Liver (tissue), 9 donors: ENCODE results near the gene HOATZ. TPM values are rescaled to one million over a fixed set of nuclear protein-coding genes. Genes with fewer than 3 reads are reported as not detected.

Experiments used
- DNase-seq: peaks from one replicate; pipeline ENCODE4 v3.0.0-alpha.2; 2017; ENCODE audit warnings: low spot score
- H3K27ac ChIP-seq, 2 donors: one replicate each; pipeline ENCODE4 v1.7.0; 2013; ENCODE audit warnings: inconsistent platforms in 2 of 2, low read length in 2 of 2, control low read depth in 1 of 2, low read depth in 1 of 2, mild to moderate bottlenecking in 1 of 2
- H3K27me3 ChIP-seq, 4 donors: one replicate each; pipeline versions ENCODE4 v1.6.1 to v1.7.0; 2013; ENCODE audit warnings: low read length in 3 of 4, inconsistent platforms in 1 of 4, mild to moderate bottlenecking in 1 of 4, moderate library complexity in 1 of 4; ENCODE audit not compliant: control insufficient read depth in 4 of 4, insufficient read depth in 4 of 4
- H3K36me3 ChIP-seq, 4 donors: one replicate each; pipeline versions ENCODE4 v1.6.1 to v1.7.0; 2013; ENCODE audit warnings: low read length in 3 of 4, mild to moderate bottlenecking in 3 of 4, low read depth in 1 of 4, moderate library complexity in 1 of 4; ENCODE audit not compliant: control insufficient read depth in 4 of 4, insufficient read depth in 3 of 4
- H3K4me1 ChIP-seq, 4 donors: one replicate each; pipeline versions ENCODE4 v1.6.1 to v1.7.0; 2013; ENCODE audit warnings: low read length in 3 of 4, mild to moderate bottlenecking in 3 of 4, moderate library complexity in 1 of 4; ENCODE audit not compliant: control insufficient read depth in 4 of 4, insufficient read depth in 4 of 4
- H3K4me3 ChIP-seq, 3 donors: one replicate each; pipeline versions ENCODE4 v1.6.1 to v1.7.0; 2013; ENCODE audit warnings: low read length in 3 of 3, control low read depth in 1 of 3, low read depth in 1 of 3, mild to moderate bottlenecking in 1 of 3
- H3K9ac ChIP-seq, 2 donors: one replicate each; pipeline ENCODE4 v1.7.0; 2013; ENCODE audit warnings: low read length in 2 of 2, mild to moderate bottlenecking in 2 of 2, moderate library complexity in 2 of 2, control low read depth in 1 of 2, low read depth in 1 of 2
- H3K9me3 ChIP-seq, 4 donors: one replicate each; pipeline versions ENCODE4 v1.6.1 to v1.7.0; 2013; ENCODE audit warnings: low read length in 3 of 4; ENCODE audit not compliant: control insufficient read depth in 4 of 4
- ATF3 ChIP-seq: IDR thresholded peaks from 2 replicates; pipeline ENCODE4 v1.6.1; 2016; ENCODE audit warnings: antibody characterized with exemption
- EGR1 ChIP-seq, 2 donors: IDR thresholded peaks; 2 replicates each; pipeline ENCODE4 v1.6.1; 2016 to 2018; ENCODE audit warnings: antibody characterized with exemption in 2 of 2, low read depth in 2 of 2
- FOXA1 ChIP-seq: IDR thresholded peaks from 2 replicates; pipeline ENCODE4 v1.6.1; 2016; ENCODE audit warnings: antibody characterized with exemption
- FOXA2 ChIP-seq: IDR thresholded peaks from 2 replicates; pipeline ENCODE4 v1.6.1; 2016; ENCODE audit warnings: antibody characterized with exemption
- HNF4A ChIP-seq, 2 donors: conservative IDR thresholded peaks; 2 replicates each; pipeline ENCODE4 v1.6.1; 2016; ENCODE audit warnings: antibody characterized with exemption in 2 of 2, mild to moderate bottlenecking in 2 of 2
- HNF4G ChIP-seq: IDR thresholded peaks from 2 replicates; pipeline ENCODE4 v1.6.1; 2016; ENCODE audit warnings: antibody characterized with exemption
- JUND ChIP-seq, 2 donors: IDR thresholded peaks; 2 replicates each; pipeline ENCODE4 v1.6.1; 2016; ENCODE audit warnings: antibody characterized with exemption in 2 of 2
- NR2F2 ChIP-seq: IDR thresholded peaks from 2 replicates; pipeline ENCODE4 v1.6.1; 2016; ENCODE audit warnings: antibody characterized with exemption
- RAD21 ChIP-seq, 2 donors: IDR thresholded peaks; 2 replicates each; pipeline ENCODE4 v1.6.1; 2016; ENCODE audit warnings: antibody characterized with exemption in 2 of 2, mild to moderate bottlenecking in 2 of 2
- SP1 ChIP-seq: IDR thresholded peaks from 2 replicates; pipeline ENCODE4 v1.6.1; 2018; ENCODE audit warnings: antibody characterized with exemption, mild to moderate bottlenecking
- YY1 ChIP-seq: IDR thresholded peaks from 2 replicates; pipeline ENCODE4 v1.6.1; 2016; ENCODE audit warnings: antibody characterized with exemption, mild to moderate bottlenecking
- WGBS: extraction: QIAGEN DNeasy Blood & Tissue Kit; methylation state at CpG from one replicate; pipeline ENCODE4 v1.1.7; 2013; 5-methylcytosine and 5-hydroxymethylcytosine counted together
- polyA plus RNA-seq, 2 donors: library from polyadenylated mRNA; stranded (reverse) in 1 of 2; unstranded in 1 of 2; fragments of 200-250 nt in 1 of 2; fragments of >200 nt in 1 of 2; fragmentation: Nextera tagmentation in 1 of 2; extraction: Ambion mirVana in 1 of 2; gene quantifications; one replicate each; pipeline versions ENCODE4 v1.2.1 to v1.2.3, GENCODE V29; 2013 to 2015
- total RNA-seq, 2 donors: library from RNA; depleted of rRNA; stranded (reverse); fragments of >200 nt; gene quantifications; one replicate each; pipeline ENCODE4 v1.2.3, GENCODE V29; 2014
- TF ChIP-seq, protein P1 (sequence below): IDR thresholded peaks from 2 replicates; pipeline ENCODE4 v1.6.1; 2016; ENCODE audit warnings: antibody characterized with exemption, mild to moderate bottlenecking
- TF ChIP-seq, protein P2 (sequence below): fragments of 150-350 bp; IDR thresholded peaks from 2 replicates; pipeline ENCODE4 v1.5.1; 2017; ENCODE audit warnings: improper control_type of control experiment, low read depth, low read length; ENCODE audit not compliant: missing input control
- TF ChIP-seq, protein P3 (sequence below): IDR thresholded peaks from 2 replicates; pipeline ENCODE4 v1.6.1; 2016; ENCODE audit warnings: antibody characterized with exemption
- donor health status: healthy.
- donor health status: healthy.
- donor health status: healthy.
- donor health status: healthy.
- donor health status: healthy.

The HOATZ gene
- total and polyA plus RNA-seq, 4 donors = not detected

DNA sequence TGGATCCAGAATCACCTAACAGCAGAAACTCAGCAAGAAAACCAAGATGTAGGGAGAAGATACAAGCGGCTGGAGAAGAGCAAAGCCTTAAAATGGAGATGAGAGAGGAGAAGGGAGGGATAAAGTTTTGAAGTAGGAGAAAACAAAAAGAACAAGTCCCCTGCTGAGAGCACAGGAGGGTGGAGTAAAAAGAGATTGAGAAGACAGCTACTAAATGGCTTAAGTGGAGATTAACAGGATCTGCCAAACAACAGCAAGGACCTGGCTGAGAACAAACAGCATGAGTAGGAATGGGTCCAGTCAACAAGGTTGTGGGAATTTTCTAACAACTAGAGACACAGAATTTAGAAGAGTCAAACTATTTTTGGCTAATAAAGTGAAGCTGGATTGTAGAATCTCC is 20.5 kb upstream of the HOATZ start:
- H3K9me3 ChIP-seq = no peaks in the 10 kb centered on the region
- no peaks in the 10 kb centered on the region for H3K36me3 ChIP-seq
- TF ChIP-seq, protein P1, sequence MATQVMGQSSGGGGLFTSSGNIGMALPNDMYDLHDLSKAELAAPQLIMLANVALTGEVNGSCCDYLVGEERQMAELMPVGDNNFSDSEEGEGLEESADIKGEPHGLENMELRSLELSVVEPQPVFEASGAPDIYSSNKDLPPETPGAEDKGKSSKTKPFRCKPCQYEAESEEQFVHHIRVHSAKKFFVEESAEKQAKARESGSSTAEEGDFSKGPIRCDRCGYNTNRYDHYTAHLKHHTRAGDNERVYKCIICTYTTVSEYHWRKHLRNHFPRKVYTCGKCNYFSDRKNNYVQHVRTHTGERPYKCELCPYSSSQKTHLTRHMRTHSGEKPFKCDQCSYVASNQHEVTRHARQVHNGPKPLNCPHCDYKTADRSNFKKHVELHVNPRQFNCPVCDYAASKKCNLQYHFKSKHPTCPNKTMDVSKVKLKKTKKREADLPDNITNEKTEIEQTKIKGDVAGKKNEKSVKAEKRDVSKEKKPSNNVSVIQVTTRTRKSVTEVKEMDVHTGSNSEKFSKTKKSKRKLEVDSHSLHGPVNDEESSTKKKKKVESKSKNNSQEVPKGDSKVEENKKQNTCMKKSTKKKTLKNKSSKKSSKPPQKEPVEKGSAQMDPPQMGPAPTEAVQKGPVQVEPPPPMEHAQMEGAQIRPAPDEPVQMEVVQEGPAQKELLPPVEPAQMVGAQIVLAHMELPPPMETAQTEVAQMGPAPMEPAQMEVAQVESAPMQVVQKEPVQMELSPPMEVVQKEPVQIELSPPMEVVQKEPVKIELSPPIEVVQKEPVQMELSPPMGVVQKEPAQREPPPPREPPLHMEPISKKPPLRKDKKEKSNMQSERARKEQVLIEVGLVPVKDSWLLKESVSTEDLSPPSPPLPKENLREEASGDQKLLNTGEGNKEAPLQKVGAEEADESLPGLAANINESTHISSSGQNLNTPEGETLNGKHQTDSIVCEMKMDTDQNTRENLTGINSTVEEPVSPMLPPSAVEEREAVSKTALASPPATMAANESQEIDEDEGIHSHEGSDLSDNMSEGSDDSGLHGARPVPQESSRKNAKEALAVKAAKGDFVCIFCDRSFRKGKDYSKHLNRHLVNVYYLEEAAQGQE = no peak
- TF ChIP-seq ATF3 = no peak
- no peaks in the 10 kb centered on the region for H3K27me3 ChIP-seq
- DNase-seq = no peak
- no peak overlapping the region for H3K4me3 ChIP-seq
- no peak overlapping the region for H3K9ac ChIP-seq
- WGBS = 47% methylated on average over 1 of the region's 1 CpG
- no peaks in the 10 kb centered on the region for H3K4me1 ChIP-seq
- H3K27ac ChIP-seq = no peak overlapping the region

- Histone ChIP-seq H3K36me3 (no peaks in the 10 kb centered on the region), H3K4me1 (no peaks in the 10 kb centered on the region), H3K27ac (no peak overlapping the region), H3K4me3 (no peak overlapping the region), H3K9ac (no peak overlapping the region), H3K9me3 (no peaks in the 10 kb centered on the region), H3K27me3 (peaks cover 0 to 3% (median 0%) of the 10 kb centered on the region in 4 donors)
- TF ChIP-seq HNF4G (no peak), NR2F2 (no peak), HNF4A (conservative IDR thresholded peaks at IDR 0.05) (no peak), EGR1 (IDR thresholded peaks at IDR 0.05; ENCODE audit: low read depth in 2 of 2) (no peak), FOXA1 (no peak), RAD21 (IDR thresholded peaks at IDR 0.05) (no peak), FOXA2 (no peak), ATF3 (no peak), YY1 (no peak), SP1 (no peak), JUND (IDR thresholded peaks at IDR 0.05) (no peak)
- TF ChIP-seq, protein P2, sequence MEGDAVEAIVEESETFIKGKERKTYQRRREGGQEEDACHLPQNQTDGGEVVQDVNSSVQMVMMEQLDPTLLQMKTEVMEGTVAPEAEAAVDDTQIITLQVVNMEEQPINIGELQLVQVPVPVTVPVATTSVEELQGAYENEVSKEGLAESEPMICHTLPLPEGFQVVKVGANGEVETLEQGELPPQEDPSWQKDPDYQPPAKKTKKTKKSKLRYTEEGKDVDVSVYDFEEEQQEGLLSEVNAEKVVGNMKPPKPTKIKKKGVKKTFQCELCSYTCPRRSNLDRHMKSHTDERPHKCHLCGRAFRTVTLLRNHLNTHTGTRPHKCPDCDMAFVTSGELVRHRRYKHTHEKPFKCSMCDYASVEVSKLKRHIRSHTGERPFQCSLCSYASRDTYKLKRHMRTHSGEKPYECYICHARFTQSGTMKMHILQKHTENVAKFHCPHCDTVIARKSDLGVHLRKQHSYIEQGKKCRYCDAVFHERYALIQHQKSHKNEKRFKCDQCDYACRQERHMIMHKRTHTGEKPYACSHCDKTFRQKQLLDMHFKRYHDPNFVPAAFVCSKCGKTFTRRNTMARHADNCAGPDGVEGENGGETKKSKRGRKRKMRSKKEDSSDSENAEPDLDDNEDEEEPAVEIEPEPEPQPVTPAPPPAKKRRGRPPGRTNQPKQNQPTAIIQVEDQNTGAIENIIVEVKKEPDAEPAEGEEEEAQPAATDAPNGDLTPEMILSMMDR = no peak
- TF ChIP-seq, protein P3, sequence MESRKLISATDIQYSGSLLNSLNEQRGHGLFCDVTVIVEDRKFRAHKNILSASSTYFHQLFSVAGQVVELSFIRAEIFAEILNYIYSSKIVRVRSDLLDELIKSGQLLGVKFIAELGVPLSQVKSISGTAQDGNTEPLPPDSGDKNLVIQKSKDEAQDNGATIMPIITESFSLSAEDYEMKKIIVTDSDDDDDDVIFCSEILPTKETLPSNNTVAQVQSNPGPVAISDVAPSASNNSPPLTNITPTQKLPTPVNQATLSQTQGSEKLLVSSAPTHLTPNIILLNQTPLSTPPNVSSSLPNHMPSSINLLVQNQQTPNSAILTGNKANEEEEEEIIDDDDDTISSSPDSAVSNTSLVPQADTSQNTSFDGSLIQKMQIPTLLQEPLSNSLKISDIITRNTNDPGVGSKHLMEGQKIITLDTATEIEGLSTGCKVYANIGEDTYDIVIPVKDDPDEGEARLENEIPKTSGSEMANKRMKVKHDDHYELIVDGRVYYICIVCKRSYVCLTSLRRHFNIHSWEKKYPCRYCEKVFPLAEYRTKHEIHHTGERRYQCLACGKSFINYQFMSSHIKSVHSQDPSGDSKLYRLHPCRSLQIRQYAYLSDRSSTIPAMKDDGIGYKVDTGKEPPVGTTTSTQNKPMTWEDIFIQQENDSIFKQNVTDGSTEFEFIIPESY = no peak
- TF ChIP-seq, protein P1 = no peak
- 86% methylated on average over 5 of the region's 5 CpGs for WGBS
- DNase-seq = no peak
These were observed 15.1 kb upstream of the HOATZ start for GRCh38 chr11:111499483-111499882.
